NT2/D1 (cell line): ENCODE measurements around the gene RFX3.

Experiments used
- SUZ12 ChIP-seq: IDR thresholded peaks from 2 replicates; pipeline ENCODE4 v1.6.1; 2011; ENCODE audit not compliant: insufficient read length, insufficient read depth; ENCODE audit errors: extremely low read depth
- YY1 ChIP-seq: IDR thresholded peaks from 2 replicates; pipeline ENCODE4 v1.6.1; 2011; ENCODE audit not compliant: insufficient read length, insufficient read depth
- ZNF274 ChIP-seq: IDR thresholded peaks from 2 replicates; pipeline ENCODE4 v1.6.1; 2011; ENCODE audit warnings: mild to moderate bottlenecking, low read depth, low read length

DNA sequence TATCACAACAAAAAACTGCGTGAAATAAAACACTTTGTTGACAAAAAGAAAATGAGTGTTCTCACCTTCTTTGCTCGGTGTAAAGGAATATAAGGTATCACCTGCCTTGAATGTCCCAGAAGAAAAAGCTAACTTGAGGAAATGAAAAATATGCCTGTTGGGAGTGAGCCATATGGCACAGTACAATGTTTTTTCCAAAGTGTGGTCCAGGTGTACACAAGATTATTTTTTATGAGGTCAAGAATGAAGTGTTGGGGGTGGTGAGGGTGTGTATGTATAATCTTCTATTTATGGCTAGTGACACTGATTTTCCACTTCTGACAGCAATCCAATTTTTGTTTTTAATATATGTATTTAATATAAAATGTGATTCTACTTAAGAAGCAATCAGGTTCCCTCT lies 134.4 kb downstream of the RFX3 start:
- TF ChIP-seq YY1 (no peak), ZNF274 (no peak), SUZ12 (no peak)
